ENCODE data around the gene RANBP1.

Gene RANBP1

GRCh38 chr22:20138868-20139267 is 23.0 kb downstream of the RANBP1 start:
- no peak for DNase-seq

DNA sequence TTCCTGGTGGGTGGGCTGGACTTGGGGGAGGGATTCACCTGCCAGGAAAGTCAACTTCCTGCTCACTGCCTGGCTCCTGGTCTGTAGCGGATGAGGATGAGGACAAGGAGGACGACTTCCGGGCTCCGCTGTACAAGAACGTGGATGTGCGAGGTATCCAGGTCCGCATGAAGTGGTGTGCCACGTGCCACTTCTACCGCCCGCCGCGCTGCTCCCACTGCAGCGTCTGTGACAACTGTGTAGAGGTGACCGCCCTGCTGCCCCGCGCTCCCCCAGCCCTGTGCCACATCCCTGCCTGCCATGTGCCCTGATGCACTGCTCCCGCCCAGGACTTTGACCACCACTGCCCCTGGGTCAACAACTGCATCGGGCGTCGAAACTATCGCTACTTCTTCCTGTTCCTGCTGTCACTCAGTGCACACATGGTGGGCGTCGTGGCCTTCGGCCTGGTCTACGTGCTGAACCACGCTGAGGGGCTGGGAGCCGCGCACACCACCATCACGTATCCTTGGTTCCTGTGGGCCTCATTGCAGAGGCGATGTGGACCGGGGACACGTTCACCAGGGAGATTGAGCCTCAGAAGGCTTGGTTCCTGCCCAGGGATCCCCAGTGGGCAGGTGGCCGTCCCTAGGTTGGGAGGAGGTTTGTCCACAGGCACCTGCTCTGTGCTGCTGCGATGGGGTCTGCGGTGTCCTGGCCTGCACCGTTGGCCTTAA is 23.6 kb downstream of the RANBP1 start:
- DNase-seq, result no peak

DNA sequence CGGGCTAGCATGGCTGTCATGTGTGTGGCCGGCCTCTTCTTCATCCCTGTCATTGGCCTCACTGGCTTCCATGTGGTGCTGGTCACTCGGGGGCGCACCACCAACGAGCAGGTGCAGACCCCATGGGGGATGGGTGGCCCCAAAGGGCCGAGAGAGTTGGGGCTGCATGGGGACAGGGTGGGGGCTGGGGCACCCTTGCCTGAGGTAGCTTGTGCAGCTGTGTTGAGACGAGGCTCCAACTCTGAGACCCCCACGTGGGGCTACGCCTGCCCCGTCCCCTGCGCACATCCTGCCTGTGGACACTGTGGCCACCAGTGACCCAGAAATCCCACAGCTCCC is 24.2 kb downstream of the RANBP1 start:
- DNase-seq, result no peak

- no peak for DNase-seq
Measured at GRCh38 chr22:20140521-20140964, 24.6 kb downstream of the RANBP1 start.

GRCh38 chr22:20141186-20142077 is 25.5 kb downstream of the RANBP1 start:
- no peak for DNase-seq

DNA sequence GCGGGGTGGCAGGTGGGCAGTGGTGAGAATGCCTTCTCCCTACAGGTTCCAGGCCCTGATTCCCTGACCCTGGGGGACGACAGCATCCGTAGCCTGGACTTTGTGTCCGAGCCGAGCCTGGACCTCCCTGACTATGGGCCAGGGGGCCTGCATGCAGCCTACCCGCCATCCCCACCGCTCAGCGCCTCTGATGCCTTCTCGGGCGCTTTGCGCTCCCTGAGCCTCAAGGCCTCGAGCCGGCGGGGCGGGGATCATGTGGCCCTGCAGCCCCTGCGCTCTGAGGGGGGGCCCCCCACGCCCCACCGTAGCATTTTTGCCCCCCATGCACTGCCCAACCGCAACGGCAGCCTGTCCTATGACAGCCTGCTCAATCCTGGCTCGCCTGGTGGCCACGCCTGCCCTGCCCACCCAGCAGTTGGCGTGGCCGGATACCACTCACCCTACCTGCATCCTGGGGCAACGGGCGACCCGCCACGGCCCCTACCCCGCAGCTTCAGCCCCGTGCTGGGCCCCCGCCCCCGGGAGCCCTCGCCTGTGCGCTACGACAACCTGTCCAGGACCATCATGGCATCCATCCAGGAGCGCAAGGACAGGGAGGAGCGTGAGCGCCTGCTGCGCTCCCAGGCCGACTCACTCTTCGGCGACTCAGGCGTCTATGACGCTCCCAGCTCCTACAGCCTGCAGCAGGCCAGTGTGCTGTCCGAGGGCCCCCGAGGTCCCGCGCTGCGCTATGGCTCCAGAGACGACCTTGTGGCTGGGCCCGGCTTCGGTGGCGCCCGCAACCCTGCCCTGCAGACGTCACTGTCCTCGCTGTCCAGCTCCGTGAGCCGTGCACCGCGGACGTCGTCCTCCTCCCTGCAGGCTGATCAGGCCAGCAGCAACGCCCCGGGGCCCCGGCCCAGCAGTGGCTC is 27.1 kb downstream of the RANBP1 start:
- DNase-seq, result no peak

DNA sequence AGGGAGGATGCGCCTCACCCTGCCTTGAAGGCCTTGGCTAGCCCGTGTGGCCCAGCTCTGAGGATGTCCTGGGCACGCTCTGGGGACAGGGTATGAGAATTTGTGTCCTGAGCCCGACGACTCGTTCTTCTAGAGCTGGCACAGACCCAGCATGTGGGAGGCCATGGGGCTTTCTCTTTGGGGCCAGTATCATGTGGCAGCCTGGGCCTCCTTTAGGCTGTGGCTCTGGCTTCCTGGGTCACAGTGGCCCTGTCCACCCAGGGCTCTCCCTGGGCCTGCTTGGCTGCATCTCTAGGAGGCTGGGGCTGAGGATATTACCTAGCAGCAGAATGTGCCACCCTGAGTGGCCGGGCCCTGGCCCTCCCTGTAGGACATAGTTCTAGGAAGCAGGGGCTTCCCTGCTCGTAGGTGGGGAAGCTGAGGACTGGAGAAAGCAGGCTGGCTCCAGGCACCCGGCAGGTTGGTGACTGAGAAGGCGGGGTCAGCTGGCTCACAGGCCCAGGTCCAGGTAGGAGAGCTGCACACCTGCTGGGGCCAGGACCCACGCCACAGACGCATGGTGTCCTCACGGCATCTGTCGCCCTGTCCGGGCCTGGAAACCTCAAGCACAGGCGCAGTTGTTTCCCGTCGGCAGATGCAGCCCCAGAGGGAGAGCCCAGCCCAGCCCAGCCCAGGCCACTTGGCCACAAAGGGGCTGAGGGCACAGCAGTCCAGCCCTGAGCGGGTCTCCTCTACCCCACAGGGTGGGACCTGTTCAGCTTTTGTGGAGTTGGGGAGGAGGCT is 28.2 kb downstream of the RANBP1 start:
- no peak for DNase-seq

DNA sequence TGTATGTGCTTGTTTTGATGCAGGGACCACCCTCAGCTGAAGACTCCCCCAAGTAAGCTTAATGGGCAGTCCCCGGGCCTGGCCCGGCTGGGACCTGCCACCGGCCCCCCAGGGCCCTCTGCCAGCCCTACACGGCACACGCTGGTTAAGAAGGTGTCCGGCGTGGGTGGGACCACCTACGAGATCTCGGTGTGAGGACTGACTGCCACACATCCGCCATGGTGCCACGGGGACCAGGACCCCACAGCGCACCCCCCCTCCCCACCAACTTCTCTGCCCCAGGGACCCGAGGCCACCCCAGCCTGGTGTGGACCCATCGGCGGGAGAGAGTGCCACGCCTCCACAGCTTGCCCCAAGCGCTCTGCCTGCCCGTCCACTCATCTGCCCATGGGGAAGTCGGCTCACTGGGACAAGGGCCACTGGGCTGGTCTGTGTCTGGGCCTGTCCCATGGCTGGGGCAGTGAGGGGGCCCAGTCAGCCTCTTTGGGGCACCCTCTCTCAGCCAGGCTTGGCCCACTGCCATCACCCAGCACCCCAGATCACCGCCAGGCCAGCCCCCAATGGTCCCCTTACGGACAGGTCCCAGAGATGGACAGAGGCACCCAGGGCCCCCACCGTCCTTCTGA is 29.4 kb downstream of the RANBP1 start:
- DNase-seq, result no peak

DNA sequence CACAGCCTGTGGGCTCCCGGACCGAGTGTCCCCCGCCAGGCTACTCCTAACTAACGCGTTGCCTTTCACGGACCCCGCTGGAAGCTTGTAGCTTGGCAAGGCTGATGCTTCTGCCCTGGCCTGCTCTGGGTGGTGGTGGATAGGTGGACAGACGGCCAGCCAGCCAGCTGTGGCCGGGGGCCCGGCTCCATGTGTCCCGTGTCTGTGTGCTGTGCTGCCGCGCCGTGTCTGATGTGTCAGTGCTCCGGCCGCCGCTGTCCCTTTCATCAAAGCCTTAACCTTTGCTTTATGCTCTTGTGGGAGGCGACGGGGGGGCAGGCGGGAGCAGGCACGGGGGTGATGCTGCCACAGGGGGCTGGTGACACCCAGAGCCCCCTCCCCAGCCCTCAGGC is 29.9 kb downstream of the RANBP1 start:
- no peak for DNase-seq

DNA sequence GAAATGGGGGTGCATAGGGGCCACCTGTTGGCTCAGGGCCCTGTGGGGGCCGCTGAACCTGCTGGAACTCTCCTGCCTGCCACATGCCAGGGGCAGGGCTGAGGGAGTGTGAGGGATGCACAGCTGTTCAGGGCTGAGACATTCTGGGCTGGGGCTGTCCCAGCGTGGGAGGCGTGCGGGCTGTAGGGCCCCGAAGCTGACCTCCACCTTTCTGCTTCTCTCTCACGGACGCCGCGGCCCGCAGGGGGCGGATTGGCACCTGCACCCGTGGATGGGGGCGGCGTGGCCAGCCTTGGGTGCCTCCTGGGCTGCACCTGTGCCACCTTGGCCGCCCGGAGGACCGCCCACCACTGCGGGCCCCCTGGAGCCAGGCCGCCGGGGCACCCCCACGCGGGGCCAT is 30.9 kb downstream of the RANBP1 start:
- DNase-seq, result no peak

GRCh38 chr22:20147237-20147988 is 31.5 kb downstream of the RANBP1 start:
- no peak for DNase-seq

DNA sequence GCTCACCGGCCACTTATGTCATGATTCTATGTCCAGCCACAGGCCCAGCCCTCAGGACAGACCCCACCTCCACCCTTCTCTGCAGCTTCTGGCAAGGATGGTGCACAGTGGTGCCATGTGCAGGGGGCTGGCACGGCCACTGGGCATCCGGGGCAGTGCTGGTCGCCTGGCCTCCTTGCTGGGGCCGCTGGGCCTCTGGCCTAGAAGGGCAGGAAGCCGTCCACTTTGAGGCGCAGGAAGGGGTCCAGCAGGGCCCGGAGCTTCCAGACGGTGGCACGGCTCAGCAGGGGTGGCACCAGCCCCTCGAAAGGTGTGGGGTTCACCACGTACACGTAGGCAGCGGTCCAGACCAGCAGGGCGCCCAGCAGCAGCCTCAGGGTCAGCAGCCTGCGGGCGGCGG is 32.5 kb downstream of the RANBP1 start:
- DNase-seq, result no peak

GRCh38 chr22:20149257-20150250 is 33.6 kb downstream of the RANBP1 start:
- no peak for DNase-seq

DNA sequence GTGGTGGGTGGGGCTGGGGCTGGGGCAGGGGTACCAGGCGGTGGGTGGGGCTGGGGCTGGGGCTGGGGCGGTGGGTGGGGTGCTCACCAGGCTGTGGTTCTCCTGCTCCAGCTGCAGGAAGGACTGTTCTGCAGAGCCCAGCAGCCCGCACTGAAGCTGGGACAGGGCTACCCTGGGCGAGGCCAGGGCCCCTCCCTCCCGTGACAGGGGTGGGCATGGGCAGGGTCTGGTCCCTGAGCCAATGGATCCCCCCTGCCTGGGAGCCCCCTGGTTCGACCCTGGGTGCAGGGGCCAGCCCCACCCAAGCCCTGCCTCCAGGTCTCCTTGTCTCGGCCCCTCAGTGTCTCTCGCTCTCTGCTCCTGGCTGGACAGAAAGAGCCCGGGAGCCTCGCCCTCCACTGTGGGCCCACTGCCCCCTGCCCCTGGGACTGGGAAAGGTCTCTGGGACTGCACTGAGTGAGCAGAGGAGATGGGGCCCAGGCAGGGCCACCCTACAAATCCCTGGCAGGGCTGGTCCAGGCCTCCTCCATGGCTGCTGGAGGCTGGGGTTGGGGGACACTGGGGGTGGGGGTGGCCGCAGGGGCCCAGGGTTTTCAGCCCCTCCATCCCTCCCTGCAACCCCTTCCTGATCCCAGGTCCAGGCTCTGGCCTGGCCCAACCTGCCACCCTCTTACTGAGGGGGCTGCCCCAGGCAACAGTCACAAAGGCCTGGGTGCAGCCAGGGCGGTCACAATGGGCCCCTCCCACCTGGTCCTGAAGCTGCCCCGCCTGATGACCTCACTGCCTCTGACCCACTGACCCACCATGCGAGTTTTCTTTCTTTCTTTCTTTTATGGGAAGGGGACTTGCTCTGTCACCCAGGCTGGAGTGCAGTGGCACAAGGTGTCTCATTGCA is 34.7 kb downstream of the RANBP1 start, which contains the start of gene CCDC188:
TSS of gene CCDC188 (minus strand) at position 675 of the 895 bp plus-strand sequence. CDS start at position 606, 69 bp downstream.
- DNase-seq, result no peak

DNA sequence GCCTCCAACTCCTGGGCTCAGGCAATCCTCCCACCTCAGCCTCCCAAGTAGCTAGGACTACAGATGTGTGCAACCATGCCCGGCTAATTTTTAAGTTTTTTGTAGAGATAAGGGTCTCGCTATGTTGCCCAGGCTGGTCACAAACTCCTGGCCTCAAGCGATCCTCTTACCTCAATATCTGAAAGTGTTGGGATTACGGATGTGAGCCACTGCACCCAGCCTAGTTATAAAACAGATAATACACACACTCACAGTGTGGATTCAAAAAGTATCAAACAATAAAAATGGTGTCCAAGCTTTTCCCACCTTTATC is 35.3 kb downstream of the RANBP1 start:
- no peak for DNase-seq

- no peak for DNase-seq
Measured at GRCh38 chr22:20152464-20152890, 36.6 kb downstream of the RANBP1 start.

DNA sequence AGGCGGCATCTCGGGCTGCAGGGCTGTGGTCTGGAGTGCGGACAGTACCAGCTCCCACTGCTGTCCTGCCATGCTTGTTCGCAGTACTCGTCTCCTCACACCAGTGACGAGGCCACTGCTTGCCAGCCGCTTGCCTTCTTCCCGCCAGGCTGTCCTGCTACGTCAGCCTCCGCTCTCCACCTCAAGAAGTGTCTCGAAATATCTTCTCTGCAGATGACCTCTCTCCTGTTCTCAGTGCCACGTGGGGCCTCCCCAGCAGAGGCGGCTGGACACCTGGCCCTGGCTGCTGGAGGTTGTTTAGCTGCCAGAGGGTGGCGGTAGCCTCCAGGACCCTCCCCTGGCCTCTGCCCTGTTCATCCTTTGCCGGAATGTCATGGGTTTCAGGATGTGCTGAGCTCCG is 38.0 kb downstream of the RANBP1 start:
- DNase-seq, result no peak

GRCh38 chr22:20154602-20155187 is 38.8 kb downstream of the RANBP1 start:
- DNase-seq, result no peak

All from activated CD8-positive, alpha-beta memory T cell treated with anti-CD3 and anti-CD28 coated beads for 24 hours (primary cell).